ENCODE results near the gene PPP6R1. TPM values are rescaled to one million over a fixed set of nuclear protein-coding genes. Genes with fewer than 3 reads are reported as not detected.

The PPP6R1 gene
- total and polyA plus RNA-seq, 2 of the 13 experiments (the other 11 are each of a cell fraction or from before 2014, with no cell fraction given) = 25.8 to 54.0 TPM

DNA sequence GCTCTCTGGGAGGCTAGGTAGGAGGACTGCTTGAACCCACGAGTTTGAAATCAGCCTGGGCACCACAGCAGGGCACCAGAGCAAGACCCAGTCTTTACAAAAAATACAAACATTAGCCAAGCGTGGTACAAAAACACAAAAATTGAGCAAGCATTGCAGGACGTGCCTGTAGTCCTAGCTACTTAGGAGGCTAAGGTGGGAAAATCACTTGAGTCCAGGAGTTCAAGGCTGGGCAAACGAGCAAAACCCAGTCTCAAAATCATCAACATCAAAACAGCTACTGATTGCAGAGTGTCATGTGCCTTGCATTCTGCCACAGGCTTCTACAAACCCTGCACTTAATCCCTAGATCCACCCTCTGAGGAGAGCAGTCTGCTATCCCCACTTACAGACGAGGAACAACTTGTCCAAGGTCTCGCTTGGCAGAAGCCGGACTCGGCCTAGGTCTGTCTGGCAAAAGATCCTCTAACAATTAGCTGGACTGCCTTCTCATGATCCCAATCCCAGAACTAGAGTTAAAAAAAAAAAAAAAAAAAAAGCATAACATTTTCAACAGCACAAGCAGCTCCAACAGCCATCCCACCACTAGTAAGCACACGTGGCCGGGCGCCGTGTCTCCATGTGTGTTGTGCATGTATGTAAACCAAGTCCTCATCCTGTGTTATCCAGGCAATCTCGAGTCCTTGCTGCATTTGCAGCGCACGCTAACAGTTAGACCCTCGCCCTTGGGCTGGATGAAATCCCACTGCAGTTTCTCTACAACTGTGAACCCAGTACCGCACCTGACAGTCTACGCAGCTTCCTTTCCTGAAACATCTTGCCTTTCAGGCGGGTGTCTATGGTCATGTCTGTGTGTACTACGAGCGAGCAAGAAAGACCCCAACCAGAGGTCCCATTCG lies 2.0 kb downstream of the PPP6R1 start (continued):
- TF ChIP-seq, protein P1, sequence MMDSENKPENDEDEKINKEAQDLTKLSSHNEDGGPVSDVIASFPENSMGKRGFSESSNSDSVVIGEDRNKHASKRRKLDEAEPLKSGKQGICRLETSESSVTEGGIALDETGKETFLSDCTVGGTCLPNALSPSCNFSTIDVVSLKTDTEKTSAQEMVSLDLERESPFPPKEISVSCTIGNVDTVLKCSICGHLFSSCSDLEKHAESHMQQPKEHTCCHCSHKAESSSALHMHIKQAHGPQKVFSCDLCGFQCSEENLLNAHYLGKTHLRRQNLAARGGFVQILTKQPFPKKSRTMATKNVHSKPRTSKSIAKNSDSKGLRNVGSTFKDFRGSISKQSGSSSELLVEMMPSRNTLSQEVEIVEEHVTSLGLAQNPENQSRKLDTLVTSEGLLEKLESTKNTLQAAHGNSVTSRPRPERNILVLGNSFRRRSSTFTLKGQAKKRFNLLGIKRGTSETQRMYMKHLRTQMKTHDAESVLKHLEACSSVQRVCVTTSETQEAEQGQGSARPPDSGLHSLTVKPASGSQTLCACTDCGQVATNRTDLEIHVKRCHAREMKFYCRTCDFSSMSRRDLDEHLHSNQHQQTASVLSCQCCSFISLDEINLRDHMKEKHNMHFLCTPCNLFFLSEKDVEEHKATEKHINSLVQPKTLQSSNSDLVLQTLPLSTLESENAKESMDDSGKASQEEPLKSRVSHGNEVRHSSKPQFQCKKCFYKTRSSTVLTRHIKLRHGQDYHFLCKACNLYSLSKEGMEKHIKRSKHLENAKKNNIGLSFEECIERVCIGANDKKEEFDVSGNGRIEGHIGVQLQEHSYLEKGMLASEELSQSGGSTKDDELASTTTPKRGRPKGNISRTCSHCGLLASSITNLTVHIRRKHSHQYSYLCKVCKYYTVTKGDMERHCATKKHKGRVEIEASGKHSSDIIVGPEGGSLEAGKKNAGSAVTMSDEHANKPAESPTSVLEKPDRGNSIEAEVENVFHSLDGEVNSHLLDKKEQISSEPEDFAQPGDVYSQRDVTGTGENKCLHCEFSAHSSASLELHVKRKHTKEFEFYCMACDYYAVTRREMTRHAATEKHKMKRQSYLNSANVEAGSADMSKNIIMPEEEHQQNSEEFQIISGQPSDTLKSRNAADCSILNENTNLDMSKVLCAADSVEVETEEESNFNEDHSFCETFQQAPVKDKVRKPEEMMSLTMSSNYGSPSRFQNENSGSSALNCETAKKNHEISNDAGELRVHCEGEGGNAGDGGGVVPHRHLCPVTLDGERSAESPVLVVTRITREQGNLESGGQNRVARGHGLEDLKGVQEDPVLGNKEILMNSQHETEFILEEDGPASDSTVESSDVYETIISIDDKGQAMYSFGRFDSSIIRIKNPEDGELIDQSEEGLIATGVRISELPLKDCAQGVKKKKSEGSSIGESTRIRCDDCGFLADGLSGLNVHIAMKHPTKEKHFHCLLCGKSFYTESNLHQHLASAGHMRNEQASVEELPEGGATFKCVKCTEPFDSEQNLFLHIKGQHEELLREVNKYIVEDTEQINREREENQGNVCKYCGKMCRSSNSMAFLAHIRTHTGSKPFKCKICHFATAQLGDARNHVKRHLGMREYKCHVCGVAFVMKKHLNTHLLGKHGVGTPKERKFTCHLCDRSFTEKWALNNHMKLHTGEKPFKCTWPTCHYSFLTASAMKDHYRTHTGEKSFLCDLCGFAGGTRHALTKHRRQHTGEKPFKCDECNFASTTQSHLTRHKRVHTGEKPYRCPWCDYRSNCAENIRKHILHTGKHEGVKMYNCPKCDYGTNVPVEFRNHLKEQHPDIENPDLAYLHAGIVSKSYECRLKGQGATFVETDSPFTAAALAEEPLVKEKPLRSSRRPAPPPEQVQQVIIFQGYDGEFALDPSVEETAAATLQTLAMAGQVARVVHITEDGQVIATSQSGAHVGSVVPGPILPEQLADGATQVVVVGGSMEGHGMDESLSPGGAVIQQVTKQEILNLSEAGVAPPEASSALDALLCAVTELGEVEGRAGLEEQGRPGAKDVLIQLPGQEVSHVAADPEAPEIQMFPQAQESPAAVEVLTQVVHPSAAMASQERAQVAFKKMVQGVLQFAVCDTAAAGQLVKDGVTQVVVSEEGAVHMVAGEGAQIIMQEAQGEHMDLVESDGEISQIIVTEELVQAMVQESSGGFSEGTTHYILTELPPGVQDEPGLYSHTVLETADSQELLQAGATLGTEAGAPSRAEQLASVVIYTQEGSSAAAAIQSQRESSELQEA (CRISPR knock-in tag; IDR thresholded peaks at IDR 0.05; ENCODE audit: not compliant biosample characterization) = no peak
- TF ChIP-seq CENPT (CRISPR knock-in tag; IDR thresholded peaks at IDR 0.05; ENCODE audit: low read depth) = no peak
- no peak for TF ChIP-seq ATRX (CRISPR knock-in tag; IDR thresholded peaks at IDR 0.05; ENCODE audit: borderline replicate concordance)
- 0 out of 2 replicates have a peak, but pooled peaks have one; percentile 14 for TF ChIP-seq TBX3 (IDR thresholded peaks at IDR 0.05; ENCODE audit: borderline replicate concordance)
- no peak for TF ChIP-seq ZNF20 (CRISPR knock-in tag; IDR thresholded peaks at IDR 0.05)
- TF ChIP-seq POLR2A (IDR thresholded peaks at IDR 0.05; ENCODE audit: insufficient read depth in 1 of 2, low read depth in 2 of 2, low read length in 2 of 2) = peak; percentile 69 to 75
- TF ChIP-seq, protein P2, sequence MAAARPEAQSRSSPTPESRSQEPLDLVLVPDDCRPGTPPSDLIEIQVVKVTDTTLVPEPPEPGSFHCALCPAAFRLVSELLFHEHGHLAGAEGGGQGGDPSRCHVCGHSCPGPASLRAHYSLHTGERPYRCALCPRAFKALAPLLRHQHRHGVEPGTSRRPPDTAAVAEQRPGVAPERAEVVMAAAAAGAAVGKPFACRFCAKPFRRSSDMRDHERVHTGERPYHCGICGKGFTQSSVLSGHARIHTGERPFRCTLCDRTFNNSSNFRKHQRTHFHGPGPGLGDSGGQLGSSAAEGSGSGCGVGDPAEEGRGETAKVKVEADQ (CRISPR knock-in tag; IDR thresholded peaks at IDR 0.05; ENCODE audit: borderline replicate concordance) = no peak
- TF ChIP-seq ZBTB42 (CRISPR knock-in tag; IDR thresholded peaks at IDR 0.05) = no peak
- TF ChIP-seq, protein P3, sequence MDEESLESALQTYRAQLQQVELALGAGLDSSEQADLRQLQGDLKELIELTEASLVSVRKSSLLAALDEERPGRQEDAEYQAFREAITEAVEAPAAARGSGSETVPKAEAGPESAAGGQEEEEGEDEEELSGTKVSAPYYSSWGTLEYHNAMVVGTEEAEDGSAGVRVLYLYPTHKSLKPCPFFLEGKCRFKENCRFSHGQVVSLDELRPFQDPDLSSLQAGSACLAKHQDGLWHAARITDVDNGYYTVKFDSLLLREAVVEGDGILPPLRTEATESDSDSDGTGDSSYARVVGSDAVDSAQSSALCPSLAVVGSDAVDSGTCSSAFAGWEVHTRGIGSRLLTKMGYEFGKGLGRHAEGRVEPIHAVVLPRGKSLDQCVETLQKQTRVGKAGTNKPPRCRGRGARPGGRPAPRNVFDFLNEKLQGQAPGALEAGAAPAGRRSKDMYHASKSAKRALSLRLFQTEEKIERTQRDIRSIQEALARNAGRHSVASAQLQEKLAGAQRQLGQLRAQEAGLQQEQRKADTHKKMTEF (CRISPR knock-in tag; IDR thresholded peaks at IDR 0.05) = peak; percentile 55; the same call in 1 of the 2 replicates
- peak; percentile 38 for TF ChIP-seq ARID4A (CRISPR knock-in tag; IDR thresholded peaks at IDR 0.05; ENCODE audit: borderline replicate concordance)
- TF ChIP-seq ZNF232 (CRISPR knock-in tag; IDR thresholded peaks at IDR 0.05; ENCODE audit: borderline replicate concordance) = no peak
- no peak for TF ChIP-seq HNRNPUL1 (IDR thresholded peaks at IDR 0.05; ENCODE audit: low read depth, low read length)
